Liver (tissue), 3 donors: ENCODE data around the gene DUSP7.

Source experiments
- ATF3 ChIP-seq: IDR thresholded peaks from 2 replicates; pipeline ENCODE4 v1.6.1; 2016; ENCODE audit warnings: antibody characterized with exemption
- CTCF ChIP-seq: fragments of 150-350 bp; IDR thresholded peaks from 2 replicates; pipeline ENCODE4 v1.5.1; 2017; ENCODE audit warnings: improper control_type of control experiment, low read depth, low read length; ENCODE audit not compliant: missing input control
- FOXA2 ChIP-seq: IDR thresholded peaks from 2 replicates; pipeline ENCODE4 v1.6.1; 2016; ENCODE audit warnings: antibody characterized with exemption
- GABPA ChIP-seq, 2 donors: IDR thresholded peaks in 1 of 2; conservative IDR thresholded peaks in 1 of 2; 2 replicates each; pipeline ENCODE4 v1.6.1; 2016; ENCODE audit warnings: antibody characterized with exemption in 2 of 2, mild to moderate bottlenecking in 1 of 2, moderate library complexity in 1 of 2
- MAX ChIP-seq: IDR thresholded peaks from 2 replicates; pipeline ENCODE4 v1.6.1; 2016; ENCODE audit warnings: antibody characterized with exemption
- REST ChIP-seq: IDR thresholded peaks from 2 replicates; pipeline ENCODE4 v1.6.1; 2016; ENCODE audit warnings: antibody characterized with exemption, mild to moderate bottlenecking
- TAF1 ChIP-seq: conservative IDR thresholded peaks from 2 replicates; pipeline ENCODE4 v1.6.1; 2016; ENCODE audit warnings: antibody characterized with exemption, mild to moderate bottlenecking
- YY1 ChIP-seq: IDR thresholded peaks from 2 replicates; pipeline ENCODE4 v1.6.1; 2016; ENCODE audit warnings: antibody characterized with exemption, mild to moderate bottlenecking
- donor health status: healthy.
- donor health status: healthy.

GRCh38 chr3:52090933-52091468, 34.6 kb upstream of the DUSP7 start:
- TF ChIP-seq REST, result no peak
- TF ChIP-seq CTCF, result no peak
- TF ChIP-seq FOXA2, result no peak
- TF ChIP-seq TAF1, result no peak
- no peak for TF ChIP-seq MAX
- no peak for TF ChIP-seq YY1
- no peak for TF ChIP-seq GABPA (IDR thresholded peaks at IDR 0.05 in 1 of 2, conservative IDR thresholded peaks at IDR 0.05 in 1 of 2)
- TF ChIP-seq ATF3, result no peak
